Fibroblast of the aortic adventitia (primary cell): ENCODE results near the gene TNPO3. TPM values are rescaled to one million over a fixed set of nuclear protein-coding genes. Genes with fewer than 3 reads are reported as not detected.

ENCODE experiments used
- DNase-seq: peaks from one replicate; pipeline ENCODE4 v3.0.0-alpha.2; 2010; ENCODE audit warnings: low read depth
- H3K4me3 ChIP-seq: 2 replicates; pipeline ENCODE4 v1.5.1; 2011; ENCODE audit warnings: low read depth, mild to moderate bottlenecking, control low read depth, low read length, moderate library complexity
- total RNA-seq: library from RNA; depleted of rRNA; stranded (reverse); fragments of >200 nt; gene quantifications from 2 replicates; pipeline ENCODE4 v1.2.3, GENCODE V29; 2012; ENCODE audit warnings: low replicate concordance
- TF ChIP-seq, protein P1 (sequence below): IDR thresholded peaks from 2 replicates; pipeline ENCODE4 v1.5.1; 2011; ENCODE audit warnings: mild to moderate bottlenecking, low read length, control low read depth, inconsistent platforms; ENCODE audit not compliant: insufficient read depth

The TNPO3 gene
- total RNA-seq, 1 donor = 63.3 TPM

DNA sequence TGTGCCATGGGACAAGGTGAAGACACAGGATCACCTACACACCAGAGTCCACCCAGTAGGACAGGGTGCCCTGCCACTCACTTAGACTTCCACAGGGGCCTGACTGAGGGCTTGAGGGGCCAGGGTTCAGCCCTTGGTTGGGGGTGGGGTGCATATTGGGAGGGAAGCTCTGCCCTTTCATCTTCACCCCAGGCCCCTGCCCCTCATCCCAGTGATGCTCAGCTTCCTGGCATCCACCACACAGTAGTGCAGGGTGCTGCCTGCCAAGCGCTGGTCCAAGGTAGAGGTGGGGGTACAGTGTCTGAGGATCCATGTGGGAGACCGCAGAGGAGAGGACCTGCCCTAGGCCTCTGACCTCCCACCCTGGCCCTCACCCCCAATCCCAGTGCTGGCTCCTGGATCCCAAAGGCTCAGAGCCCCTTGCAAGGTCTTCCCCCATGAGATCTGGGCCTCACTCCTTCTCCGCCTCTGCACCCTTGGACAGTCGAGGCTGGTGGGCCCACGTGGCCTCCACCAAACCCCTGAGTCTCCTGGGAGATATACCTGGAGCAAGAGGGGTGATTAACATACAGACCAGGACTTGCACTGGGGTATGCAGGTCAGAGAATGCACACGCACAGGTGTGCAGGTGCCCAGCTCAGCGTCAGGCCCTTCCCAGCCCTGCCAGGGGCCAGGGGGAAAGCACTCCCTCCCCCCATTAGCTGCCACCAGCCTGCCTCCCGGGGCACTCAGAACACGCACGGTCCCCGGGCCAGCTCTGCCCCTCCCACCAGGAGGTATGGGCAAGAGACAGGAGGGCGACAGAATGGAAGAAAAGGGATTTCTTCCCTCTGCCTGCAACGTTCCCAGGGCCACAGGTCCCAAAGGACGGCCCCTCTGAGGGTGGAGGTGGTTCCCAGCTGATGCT lies 125.8 kb downstream of the TNPO3 start:
- TF ChIP-seq, protein P1, sequence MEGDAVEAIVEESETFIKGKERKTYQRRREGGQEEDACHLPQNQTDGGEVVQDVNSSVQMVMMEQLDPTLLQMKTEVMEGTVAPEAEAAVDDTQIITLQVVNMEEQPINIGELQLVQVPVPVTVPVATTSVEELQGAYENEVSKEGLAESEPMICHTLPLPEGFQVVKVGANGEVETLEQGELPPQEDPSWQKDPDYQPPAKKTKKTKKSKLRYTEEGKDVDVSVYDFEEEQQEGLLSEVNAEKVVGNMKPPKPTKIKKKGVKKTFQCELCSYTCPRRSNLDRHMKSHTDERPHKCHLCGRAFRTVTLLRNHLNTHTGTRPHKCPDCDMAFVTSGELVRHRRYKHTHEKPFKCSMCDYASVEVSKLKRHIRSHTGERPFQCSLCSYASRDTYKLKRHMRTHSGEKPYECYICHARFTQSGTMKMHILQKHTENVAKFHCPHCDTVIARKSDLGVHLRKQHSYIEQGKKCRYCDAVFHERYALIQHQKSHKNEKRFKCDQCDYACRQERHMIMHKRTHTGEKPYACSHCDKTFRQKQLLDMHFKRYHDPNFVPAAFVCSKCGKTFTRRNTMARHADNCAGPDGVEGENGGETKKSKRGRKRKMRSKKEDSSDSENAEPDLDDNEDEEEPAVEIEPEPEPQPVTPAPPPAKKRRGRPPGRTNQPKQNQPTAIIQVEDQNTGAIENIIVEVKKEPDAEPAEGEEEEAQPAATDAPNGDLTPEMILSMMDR = no peak
- no peak overlapping the region for H3K4me3 ChIP-seq
- DNase-seq = no peak

DNA sequence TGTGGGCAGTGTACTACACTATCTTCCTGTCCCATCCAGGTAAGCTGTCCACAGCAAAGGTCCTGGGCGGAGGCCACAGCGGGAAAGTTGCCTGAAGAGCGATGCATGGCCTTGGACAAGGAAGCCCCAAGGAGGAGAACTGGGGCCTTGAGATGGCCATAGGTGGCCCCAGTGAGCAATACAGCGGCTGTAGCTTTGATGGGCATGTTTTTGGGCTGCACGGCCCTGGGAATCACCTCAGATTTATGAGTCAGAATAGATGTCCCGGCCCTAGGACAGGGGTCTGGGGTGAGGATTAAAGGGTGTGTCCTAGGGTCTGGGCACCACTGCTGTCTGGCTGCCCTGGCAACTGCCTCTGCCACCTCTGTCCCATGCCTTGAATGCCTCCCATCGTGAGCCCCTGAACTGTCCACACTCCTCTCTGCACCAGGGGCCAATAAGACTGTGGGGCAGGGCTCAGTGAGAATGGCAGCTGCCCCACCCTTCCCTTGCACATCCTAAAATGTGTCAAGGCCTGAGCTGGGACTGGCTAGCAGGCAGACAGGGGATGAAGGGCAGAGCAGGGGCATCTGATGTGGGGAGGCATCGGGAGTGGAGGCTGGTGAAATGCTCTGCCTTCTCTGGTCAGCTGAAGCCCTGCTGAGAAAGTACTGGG lies 126.6 kb downstream of the TNPO3 start:
- TF ChIP-seq, protein P1 = no peak
- DNase-seq = no peak
- H3K4me3 ChIP-seq = no peak overlapping the region

DNA sequence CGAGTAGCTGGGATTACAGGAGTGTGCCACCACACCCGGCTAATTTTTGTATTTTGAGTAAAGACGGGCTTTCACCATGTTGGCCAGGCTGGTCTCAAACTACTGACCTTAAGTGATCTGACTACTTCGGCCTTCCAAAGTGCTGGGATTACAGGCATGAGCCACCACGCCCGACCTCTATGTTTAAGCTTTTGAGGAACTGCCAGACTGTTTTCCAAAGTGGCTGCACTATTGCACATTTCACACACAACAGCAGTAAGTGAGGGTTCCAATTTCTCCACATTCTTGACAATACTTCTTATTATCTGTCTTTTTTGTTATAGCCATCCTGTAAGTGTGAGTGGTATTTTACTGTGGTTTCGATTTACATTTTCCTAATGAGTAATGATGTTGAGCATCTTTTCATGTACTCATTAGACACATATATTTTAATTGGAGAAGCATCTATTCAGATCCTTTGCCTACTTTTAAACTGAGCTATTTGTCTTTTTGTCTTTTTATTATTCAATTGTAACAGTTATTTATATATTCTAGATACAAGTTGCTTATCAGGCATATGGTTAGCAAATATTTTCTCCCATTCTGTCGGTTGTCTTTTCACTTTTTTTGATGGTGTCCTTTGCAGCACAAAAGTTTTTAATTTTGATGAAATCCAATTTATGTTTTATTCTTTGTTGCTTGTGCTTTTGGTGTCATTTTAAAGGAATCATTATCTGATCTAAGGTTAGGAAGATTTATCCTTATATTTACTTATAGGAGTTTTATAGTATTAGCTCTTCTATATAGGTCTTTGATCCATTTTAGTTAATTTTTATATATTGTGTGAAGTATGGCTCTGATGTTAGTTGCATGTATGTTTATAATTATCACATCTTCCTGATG lies 130.0 kb downstream of the TNPO3 start:
- H3K4me3 ChIP-seq = no peak overlapping the region

DNA sequence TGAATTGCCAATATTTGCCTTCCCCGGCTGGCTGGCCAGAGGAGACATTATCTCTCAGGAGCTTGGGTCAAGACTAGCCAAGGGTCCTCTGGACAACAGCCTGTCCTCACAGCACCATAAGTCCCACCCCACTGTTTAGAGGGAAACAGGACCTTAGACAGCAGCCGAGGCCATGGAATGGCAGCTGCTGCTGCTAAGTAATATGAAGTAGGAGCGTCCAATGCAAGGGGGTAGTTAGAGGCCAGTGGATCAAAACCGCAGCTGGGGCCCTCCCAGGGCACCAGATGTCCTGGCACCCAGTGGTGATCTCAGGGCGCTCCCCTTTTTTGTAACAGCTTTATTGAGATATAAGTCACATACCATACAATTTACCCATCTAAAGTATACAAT lies 131.5 kb downstream of the TNPO3 start:
- H3K4me3 ChIP-seq = no peak overlapping the region
- TF ChIP-seq, protein P1 = no peak
- no peak for DNase-seq

More for the DNA sequence above, 130.0 kb downstream of the TNPO3 start:
- TF ChIP-seq, protein P1 = no peak
- DNase-seq = no peak

DNA sequence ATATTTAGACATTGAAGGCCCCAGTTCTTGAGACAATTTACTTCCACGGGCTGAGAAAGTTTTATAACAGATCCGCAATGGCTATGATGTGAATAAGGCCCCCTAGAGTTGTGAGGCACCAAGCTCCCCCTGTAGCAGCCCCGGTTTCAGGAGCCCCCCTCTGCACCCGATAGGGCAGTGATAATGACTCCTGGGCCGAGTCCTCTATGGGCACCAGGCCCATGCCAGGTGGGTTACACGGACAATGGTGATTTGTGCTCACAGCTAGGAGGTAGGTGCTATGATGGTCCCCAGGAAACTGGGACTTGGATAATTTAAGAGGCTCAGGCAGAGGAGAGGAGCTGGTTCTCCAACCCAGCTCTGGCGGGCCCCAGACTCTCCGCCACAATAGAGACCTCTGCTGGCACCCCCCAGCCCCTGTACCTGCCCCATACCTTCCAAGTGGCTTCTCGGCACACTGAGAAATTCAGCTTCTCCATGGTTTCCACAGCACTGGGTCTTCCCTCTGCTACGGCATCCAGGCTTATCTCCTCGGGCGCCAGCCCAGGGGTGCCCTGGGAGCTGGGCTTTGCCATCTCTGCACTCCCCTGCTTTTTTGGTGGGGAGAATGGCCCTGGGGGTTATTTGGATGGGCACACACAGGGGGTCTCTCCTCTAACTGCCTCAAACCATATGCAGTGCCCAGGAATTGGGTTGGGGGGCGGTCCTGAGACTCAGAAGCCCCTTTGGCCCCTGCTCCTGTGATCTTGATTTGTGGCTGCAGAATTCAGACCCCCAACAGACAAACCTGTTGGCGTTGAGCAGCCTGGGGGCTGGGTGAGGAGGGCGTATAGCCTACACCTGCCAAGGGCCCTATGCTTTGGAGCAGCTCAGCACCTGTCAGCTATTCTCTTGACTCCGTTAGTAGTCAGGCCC lies 132.2 kb downstream of the TNPO3 start:
- TF ChIP-seq, protein P1 = no peak
- DNase-seq = no peak
- no peak overlapping the region for H3K4me3 ChIP-seq
